NCI-H2107 treated with DMSO at 0.1 percent for 48 hours (cell line): ENCODE results near the gene CCDC159.
A peak's percentile ranks its signal among the peaks of the same experiment; 100 is the strongest.
"Not testable (repeated sequence)": the region's sequence is repeated elsewhere in the genome, so short reads cannot be mapped to it uniquely, and the experiment has no call there.

Experiments used
- DNase-seq: peaks from one replicate; lab custom pipeline; 2025; ENCODE audit not compliant: unreplicated experiment; lab: John Stamatoyannopoulos, UW

The CCDC159 gene

DNA sequence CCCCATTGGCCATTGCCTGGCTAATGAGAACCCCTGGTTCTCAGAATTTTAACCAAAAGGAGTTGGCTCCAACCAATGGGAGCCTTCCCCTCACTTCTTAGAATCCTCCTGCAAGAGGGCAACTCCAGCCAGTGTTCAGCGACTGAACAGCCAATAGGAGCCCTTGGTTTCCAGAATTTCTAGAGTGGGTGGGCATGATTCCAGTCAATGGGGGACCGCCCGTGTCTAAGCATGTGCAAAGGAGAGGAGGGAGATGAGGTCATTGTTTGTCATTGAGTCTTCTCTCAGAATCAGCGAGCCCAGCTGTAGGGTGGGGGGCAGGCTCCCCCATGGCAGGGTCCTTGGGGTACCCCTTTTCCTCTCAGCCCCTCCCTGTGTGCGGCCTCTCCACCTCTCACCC is 18.6 kb downstream of the CCDC159 start:
- DNase-seq: no peak

DNA sequence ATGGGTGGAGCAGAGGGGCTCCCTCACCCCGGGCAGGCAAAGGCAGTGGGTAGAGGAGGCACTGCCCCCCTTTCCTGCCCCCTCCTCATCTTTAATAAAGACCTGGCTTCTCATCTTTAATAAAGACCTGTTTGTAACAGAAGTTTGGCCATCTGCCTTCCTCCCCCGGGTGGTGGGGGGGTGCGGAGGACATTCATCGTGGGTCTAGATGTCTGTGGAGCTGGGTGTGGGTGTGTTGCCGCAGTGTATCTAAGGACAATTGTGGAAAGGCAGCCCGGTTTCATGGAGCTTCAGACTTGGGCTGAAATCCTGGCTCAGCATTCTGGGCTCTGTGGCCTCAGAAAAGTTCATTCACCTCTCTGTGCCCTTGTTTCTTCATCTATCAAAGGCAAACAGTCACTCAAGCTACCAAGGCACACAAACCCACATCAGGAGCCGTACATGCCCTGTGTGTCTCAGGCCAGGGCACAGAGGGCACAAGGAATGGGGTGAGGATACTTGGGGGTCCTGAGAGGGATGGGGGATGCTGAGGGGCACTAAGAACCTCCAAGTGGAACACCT is 19.3 kb downstream of the CCDC159 start:
- no peak for DNase-seq

DNA sequence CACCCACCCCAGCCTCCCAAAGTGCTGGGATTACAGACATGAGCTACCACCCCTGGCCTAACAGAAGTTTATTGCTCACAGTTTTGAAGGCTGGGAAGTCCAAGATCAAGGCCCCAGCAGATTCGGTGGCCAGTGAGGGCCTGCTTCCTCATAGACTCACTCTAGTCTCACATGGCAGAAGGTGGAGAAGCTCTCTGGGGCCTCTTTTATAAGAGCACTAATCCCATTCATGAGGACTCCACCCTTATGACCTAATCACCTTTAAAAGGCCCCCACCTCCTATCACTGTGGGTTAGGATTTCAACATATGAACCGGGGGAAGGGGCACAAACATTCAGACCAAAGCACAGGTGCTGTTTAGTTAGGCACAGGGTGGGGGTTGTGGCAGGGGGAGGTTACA is 21.2 kb downstream of the CCDC159 start:
- no peak for DNase-seq

DNA sequence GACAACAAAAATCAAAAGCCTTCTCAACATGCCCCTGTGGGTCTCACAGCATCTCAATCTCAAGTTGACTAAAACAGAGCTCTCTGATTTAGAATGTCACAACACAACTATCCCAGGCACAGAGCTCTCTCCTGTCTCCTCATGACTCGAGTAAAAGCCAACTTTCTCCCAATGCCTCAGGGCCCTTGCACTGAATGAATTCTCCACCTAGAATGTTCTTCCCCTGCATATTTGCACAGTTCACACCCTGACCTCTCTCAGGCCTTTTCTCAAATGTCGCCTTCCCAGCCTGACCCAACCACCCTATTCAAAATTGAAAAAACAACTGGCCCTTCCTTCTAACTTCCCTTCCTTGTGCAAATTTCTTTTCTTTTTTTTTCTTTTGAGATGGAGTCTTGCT is 24.4 kb downstream of the CCDC159 start:
- no peak for DNase-seq

DNA sequence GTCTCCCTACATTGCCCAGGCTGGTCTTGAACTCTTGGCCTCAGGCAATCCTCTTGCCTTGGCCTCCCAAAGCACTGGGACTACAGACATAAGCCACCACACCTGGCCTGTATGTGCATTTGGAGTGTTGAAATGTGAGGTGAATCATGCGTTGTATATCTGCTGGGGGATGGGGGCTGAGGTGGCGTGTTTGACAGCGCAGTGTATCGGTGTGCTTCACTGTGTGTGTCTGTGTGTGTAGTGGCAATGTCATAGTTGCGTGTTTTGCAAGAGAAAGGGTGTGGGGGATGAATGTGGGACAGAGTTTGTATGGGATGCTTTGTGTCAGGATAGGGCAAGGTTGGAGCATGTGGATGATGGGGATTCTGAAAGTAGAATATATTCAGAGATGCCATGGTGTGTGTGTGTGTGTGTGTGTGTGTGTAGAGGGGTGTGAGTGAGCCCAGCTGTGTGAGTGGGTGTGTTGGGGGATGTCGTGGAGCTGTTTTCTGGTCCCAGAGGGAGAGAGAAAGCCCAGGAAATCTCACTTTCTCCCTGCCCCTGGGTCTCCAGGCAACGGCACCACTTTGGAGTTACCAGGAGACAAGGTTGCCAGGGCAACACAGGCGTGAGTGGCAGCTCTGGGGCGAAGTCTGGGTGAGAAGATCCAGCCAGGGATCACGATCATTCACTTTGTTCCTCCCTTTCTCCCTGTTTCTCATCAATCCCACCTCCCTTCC is 27.0 kb downstream of the CCDC159 start:
- peak; percentile 75 for DNase-seq

DNA sequence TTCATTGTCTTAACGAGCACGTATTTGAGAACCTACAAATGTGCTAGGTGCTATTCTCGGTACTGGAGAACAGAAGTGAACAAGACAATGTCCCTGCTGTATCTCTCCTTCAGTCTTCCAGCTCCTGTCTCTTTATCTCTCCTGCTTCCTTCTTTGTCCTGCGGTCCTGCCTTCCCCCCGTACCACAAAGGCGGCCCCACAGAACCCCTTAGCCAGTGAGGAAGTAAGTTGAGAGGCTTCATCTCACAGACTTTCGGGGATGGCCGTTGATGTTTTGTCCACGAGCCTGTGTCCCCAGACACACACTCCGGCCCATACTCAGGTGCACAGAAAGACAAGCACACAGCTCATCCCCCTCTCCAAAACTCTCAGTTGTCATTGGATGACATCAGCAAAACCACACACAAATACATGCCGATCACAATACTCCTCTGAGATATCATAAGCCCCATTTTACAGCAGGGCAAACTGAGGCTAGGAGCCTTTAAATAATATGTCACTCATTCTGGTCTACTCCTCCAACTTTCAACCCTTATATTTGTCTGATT is 27.6 kb downstream of the CCDC159 start:
- no peak for DNase-seq

DNA sequence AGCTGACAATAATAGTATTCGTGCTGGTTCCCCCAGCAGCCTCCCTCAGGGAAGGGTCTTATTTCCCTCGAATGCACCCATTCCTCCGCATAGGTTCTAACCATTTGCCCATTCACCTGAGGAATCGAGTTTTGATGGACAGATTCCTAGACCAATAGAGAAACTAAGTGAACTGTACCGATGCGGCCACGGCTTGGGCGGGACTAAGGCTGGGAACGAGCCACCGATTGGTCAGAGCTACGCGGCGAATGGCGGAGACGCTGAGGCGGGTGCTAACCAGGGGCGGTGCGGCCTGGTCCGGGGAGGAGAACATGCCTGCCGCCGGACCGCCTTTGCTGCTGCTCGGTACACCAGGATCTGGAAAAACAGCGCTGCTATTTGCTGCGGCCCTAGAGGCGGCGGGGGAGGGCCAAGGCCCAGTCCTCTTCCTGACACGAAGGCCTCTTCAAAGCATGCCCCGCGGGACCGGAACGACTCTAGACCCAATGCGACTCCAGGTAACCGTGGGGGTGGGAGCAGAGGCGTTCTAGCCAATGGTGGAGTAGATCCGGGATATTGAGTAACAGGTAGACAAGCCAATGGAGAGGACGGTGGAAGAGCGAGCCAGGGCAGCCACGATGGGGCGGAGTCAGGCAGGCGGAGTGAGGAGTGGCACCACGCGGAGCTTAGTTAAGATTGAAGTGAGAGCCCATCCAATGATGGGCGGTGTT is 28.3 kb downstream of the CCDC159 start, which contains the start of gene SWSAP1:
SWSAP1 (plus strand) TSS at position 234 of the 710 bp plus-strand sequence; CDS start at position 249, 15 bp downstream.
- peak; percentile 99 for DNase-seq

DNA sequence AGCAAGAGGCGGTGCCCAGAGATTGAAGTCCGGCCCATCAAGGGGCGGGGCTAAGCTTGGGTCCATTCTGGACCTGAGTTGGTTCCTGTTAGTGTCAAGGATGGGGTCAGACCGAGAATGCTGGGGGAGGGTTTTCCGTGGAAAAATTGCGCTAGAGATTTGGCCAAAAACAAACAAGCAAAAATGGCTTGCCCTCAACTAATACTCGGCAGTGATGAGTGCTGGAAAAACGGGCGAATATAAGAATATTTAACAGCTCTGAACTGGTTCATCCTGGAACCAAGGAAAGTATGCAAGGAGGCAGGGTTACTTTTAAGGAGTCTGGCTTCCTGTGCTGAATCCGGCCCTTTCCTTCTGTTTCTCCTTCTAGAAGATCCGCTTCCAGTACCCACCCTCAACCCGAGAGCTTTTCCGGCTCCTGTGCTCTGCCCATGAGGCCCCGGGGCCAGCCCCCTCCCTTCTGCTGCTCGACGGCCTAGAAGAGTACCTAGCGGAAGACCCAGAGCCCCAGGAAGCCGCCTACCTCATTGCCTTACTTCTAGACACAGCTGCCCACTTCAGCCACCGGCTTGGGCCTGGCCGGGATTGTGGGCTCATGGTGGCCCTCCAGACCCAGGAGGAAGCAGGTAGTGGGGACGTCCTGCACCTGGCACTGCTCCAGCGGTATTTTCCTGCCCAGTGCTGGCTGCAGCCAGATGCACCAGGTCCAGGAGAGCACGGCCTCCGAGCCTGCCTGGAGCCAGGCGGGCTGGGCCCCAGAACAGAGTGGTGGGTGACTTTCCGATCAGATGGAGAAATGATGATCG is 29.0 kb downstream of the CCDC159 start:
- DNase-seq: peak; percentile 36

DNA sequence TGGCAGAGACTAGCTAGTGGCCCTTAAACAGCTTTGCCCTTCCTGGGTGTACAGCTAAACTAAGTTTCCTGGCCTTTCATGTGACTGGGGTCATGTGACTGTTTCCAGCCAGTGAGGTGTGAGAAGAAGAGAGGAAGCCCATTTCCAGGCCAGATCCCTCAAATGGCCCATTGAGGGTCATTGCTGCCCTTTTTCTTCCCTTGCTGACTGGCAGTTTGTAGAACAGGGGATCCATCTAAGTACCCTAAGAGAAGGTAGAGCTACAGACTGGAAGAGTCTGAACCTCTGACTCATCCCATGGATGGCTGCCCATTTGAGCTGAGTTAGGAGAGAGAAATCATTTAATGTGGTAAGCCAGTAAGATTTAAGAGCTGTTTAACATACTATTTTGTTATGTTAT is 30.9 kb downstream of the CCDC159 start:
- no peak for DNase-seq

DNA sequence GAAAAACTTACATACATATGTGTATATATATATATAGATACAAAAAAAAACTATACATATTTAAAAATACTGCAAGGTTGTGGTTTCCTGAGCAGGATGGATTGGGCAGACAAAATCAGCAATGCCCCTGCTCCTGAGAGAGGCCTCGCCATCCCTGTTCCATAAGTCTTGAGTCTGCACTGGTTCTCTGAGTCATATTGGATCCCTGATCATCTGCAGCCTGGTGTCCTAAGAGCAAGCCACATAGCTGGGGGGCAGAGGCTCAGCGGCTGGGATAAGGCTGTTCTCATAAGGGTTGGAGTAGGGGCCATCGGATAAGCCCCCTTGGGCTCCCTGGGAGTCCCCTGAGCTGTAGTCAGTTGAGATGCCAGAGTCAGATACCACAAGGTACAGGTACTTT is 31.4 kb downstream of the CCDC159 start:
- DNase-seq: no peak

DNA sequence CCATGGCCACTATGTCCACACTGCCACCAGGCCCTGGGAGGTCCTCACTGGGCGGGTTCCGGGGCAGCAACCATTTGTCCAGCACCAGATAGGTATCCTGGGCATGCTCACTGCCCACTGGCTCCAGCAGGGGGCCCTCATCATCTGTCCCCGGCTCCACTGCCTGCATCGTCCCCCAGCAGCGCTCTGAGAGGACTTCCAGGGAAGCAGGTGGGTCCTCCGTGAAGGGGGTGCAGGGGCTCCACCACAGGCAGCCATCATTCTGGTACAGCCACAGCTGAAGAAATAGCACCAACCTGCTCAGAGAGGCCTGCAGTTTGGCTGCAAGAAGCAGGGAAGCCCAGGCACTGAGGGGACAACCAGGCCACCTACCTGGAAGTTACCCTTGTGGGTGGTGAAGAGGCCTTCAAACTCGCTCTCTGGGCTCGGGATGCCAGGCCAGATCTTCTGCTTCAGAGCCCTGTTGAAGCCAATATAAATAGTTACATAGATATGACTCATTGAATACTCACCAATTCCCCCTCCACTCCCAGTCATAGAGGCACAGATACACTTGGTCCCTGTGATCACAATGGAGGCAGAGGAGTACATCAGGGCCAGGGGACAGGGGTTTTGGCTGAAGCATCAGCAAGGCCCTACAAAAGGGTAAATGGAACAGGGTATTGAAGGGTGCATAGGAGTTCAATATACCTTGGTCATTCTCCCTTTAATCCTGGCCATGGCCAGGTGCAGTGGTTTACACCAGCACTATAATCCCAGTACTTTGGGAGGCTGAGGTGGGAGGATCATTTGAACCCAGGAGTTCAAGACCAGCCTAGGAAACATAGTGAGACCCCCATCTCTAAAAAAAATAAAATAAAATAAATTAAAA is 32.2 kb downstream of the CCDC159 start:
- no peak for DNase-seq

DNA sequence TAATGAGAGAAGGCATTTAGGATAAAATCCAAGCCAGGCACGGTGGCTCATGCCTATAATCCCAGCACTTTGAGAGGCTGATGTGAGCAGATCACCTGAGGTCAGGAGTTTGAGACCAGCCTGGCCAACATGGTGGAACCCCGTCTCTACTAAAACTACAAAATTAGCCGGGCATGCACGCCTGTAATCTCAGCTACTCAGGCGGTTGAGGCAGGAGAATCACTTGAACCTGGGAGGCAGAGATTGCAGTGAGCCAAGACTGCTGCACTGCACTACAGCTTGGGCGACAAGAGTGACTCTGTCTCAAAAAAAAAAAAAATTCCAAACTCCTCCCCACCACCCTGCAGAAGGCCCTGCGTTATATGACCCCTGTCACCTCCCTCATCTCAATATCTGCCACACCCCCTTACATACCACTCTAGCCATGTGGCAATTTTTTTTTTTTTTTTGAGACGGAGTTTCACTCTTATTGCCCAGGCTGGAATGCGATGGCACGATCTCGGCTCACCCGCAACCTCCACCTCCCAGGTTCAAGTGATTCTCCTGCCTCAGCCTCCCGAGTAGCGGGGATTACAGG is 33.0 kb downstream of the CCDC159 start:
- DNase-seq: not testable (repeated sequence)

DNA sequence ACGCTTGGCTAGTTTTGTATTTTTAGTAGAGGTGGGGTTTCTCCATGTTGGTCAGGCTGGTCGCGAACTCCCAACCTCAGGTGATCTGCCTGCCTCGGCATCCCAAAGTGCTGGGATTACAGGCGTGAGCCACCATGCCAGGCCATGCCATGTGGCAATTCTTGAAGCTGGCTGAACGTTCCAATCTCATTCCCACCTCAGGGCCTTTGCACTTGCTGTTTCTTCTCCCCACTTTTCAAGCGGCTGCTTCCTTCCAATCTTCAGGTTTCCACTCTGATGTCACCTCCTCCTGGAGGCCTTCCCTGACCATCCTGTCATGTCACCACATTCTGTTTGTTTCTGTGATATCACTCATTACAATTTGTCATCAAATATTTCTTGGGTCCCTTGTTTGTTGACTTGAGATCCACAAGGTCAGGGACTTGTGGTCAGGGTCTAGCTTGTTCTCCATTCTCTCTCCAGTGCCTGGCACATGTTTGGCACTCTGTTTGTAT is 33.6 kb downstream of the CCDC159 start:
- no peak for DNase-seq

DNA sequence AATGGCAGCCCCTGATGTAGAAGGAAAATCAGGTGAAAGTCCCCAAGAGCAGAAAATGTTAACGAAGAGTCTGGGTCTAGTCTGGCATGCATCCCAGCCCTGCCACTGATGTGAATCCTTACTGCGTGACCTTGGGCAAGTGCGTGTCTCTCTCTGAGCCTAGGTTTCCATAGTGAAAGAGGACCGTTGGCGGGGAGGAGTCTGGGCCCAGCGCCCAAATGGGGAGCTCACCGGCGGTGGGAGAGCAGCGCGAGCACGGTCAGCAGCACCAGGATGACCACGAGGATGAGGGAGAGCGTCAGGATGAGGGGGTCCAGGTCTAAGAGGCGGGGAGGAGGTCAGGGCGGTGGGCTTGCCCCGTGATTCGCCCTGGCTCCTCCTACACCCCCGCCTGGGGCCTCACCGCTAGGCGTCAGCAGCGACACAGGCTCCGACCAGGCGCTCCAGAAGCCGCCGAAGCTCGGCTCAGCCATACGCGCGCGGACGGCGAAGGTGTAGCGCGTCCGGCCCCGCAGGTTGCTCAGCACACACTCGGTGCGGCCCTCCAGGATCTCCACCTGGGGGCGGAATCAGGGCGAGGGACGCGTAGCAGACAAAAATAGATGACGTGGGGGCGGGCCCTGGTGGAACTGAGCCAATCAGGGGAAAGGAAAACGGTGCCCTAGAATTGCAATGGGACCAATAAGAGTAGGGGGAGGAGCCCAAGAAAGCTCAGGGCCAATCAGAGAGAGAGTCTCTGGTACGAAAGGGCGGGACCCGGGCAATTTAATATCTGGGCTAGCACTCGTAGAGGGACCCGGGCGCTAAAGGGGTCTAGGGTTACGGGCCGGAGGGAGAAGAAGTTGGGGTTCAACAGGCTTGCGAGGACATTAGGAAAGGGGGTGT is 34.6 kb downstream of the CCDC159 start:
- DNase-seq: peak; percentile 86

DNA sequence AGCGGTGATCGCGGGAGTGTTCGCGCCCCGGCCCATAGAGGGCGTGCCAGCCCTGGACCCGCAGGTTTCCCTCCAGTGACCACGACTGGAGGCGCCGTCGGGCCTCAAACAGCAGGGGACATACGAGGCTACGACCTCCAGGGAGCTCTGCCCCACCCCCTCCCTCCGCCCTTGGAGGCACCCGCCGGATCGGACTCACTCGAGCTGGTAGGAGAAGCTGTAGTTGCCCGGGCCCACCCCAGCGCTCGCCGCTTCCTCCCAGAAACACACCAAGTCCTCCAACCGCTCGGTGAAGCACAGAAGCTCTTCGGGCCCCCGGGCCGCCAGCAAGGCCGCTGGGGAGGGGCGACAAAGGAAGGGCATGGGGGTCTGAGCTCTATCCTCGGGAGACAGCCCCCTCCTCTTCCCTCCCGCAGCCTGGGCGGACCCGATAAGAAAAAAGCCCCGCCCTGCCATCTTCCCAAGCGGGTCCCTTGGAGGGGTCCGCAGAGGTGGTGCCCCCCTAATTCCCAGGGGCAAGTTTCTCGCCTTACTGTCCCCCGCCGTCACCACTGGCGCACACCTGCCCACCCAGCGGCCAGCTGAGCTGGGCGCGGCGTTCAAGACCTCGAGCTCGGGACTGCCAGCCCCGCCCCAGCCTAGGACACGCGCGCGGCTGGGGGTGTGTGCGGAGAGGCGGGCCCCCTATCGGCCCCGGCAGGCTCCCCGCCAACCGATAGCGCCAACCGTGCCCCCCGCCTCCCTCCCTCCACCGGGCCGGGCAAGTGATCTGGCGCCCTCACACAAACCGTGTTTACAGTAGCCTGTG is 36.8 kb downstream of the CCDC159 start:
- no peak for DNase-seq

DNA sequence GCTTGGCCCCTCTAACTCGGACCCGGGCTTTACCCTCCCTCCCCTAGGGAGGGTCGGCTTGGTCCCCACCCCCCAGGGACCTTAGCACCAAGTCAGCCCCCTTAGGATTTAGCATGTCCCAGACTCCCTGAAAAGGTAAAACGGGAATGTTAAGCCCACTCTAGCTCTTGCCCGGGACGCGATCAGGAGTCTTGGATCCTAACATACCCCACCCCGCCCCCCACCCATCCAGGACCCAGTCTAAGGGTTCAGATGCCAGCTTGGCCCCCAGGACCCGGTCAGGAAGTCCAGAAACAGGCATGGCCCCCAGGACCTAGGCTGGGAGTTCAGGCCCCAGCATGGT is 37.4 kb downstream of the CCDC159 start:
- no peak for DNase-seq

DNA sequence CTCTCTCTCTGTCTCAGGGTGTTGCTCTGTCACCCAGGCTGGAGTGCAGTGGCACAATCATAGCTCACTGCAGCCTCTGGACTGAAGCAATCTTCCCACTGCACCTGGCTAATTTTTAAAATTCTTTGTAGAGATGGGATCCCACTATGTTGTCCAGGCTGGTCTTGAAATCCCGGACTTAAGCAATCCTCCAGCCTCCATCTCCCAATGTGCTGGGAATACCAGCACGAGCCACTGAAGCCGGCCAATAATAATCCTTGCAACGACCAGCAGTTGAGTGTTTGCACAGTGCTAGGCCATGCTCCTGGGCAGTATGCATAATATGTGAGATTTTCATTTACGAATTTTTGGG is 38.4 kb downstream of the CCDC159 start:
- DNase-seq: no peak
